MCF 10A (cell line): ENCODE measurements around the gene TCP1. TPM values are rescaled to one million over a fixed set of nuclear protein-coding genes. Genes with fewer than 3 reads are reported as not detected.
"Not testable (repeated sequence)": the region's sequence is repeated elsewhere in the genome, so short reads cannot be mapped to it uniquely, and the experiment has no call there.

Experiments
- BruUV-seq: library from RNA; stranded (reverse); fragments of 400-500 nt; replicated peaks from 2 replicates; lab custom pipeline; 2021; lab: Mats Ljungman, UMichigan
- CTCF ChIA-PET: fragments of 300-600 bp; sonication (Branson Sonifier 250); formaldehyde crosslinking; extraction: SDS; loops from one replicate; lab custom pipeline; 2021; ENCODE audit warnings: antibody characterized with exemption, inconsistent platforms; lab: Yijun Ruan, JAX
- POLR2A ChIA-PET: fragments of 300-600, 350-650 bp; sonication (Branson Sonifier 250); formaldehyde crosslinking; extraction: SDS; loops from one replicate; lab custom pipeline; 2020; ENCODE audit warnings: antibody characterized with exemption, inconsistent platforms; lab: Yijun Ruan, JAX
- DNase-seq: peaks from one replicate; pipeline ENCODE4 v3.0.0-alpha.2; 2018; ENCODE audit not compliant: unreplicated experiment
- H3K27ac Mint-ChIP-seq: one replicate; pipeline ENCODE4 v1.8.0; 2022; ENCODE audit warnings: mild to moderate bottlenecking, low read depth, mixed read lengths; ENCODE audit not compliant: unreplicated experiment
- H3K27me3 Mint-ChIP-seq: one replicate; pipeline ENCODE4 v1.8.0; 2022; ENCODE audit warnings: mixed read lengths; ENCODE audit not compliant: insufficient read depth, unreplicated experiment
- H3K36me3 Mint-ChIP-seq: one replicate; pipeline ENCODE4 v1.8.0; 2022; ENCODE audit warnings: mild to moderate bottlenecking, moderate library complexity, mixed read lengths; ENCODE audit not compliant: insufficient read depth, unreplicated experiment
- H3K4me1 Mint-ChIP-seq: one replicate; pipeline ENCODE4 v1.8.0; 2022; ENCODE audit warnings: mixed read lengths; ENCODE audit not compliant: insufficient read depth, unreplicated experiment
- H3K4me3 Mint-ChIP-seq: one replicate; pipeline ENCODE4 v1.8.0; 2022; ENCODE audit warnings: mild to moderate bottlenecking, moderate library complexity, mixed read lengths; ENCODE audit not compliant: unreplicated experiment
- H3K9me3 Mint-ChIP-seq: one replicate; pipeline ENCODE4 v1.8.0; 2022; ENCODE audit warnings: mixed read lengths; ENCODE audit not compliant: unreplicated experiment
- intact Hi-C: fragments of 100-400 bp; cut with micrococcal nuclease; formaldehyde crosslinking; loops from 2 replicates; pipeline ENCODE4 v1.14.1; 2022
- total RNA-seq: library from RNA; stranded (reverse); gene quantifications from 2 replicates; pipeline ENCODE4 v1.2.3, GENCODE V29; 2022
- TF ChIP-seq, protein P1 (sequence below): fragments of 200-600 bp; IDR thresholded peaks from one replicate; pipeline ENCODE4 v1.8.0; 2022; ENCODE audit warnings: antibody characterized with exemption, mild to moderate bottlenecking; ENCODE audit not compliant: unreplicated experiment

Gene TCP1
- total RNA-seq, 1 experiment from 2014 or later = 351 TPM

DNA sequence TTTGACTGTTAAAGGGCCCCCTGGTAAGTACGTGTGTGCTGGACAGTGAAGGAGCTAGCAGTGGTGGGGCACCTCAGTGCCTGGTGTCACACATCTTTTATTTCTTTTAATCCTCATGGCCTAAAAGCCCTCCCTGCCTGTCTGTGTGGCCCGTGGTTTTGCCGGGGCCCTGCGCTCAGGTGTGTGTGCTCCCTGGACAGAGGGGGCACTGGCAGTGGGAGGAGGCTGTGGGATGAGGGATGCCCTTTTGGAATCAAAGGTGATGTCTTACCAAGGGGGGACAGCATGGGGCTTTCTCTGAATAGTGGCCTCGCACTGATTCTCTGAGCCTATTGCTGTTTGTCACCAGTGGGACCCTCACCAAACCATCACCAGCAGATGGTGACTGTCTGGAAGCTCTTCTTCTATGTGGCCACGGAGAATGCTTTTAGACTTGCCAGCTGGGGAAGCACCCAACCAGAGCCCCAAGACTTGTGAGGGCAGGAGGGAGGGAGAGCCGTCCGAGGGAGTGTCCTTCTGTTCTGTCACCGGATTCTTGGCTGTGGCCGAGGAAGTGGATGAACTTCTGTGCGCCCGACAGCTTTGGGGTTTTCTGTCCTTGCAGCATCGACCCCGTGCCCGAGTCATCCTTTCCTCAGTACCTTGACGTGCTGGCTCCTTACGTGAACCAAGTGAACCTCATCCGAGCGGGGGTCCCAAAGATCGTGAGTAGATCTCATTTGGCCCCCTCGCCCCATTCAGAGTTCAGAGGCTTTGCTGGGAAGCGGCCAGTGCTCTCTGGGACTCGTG is 28.7 kb upstream of the TCP1 start:
- Mint-ChIP-seq H3K4me3 (no peak overlapping the region), H3K36me3 (no peaks in the 10 kb centered on the region), H3K27me3 (peaks cover 20% of the 10 kb centered on the region), H3K9me3 (no peaks in the 10 kb centered on the region), H3K27ac (no peak overlapping the region), H3K4me1 (no peaks in the 10 kb centered on the region)
- CTCF ChIA-PET = interaction anchor here (0.5 kb wide), 1 partner anchor 702 kb away, joined by 4 read pairs; no protein-coding TSS in a partner anchor
- no peak for DNase-seq
- intact Hi-C loops = no loop called here
- TF ChIP-seq, protein P1, sequence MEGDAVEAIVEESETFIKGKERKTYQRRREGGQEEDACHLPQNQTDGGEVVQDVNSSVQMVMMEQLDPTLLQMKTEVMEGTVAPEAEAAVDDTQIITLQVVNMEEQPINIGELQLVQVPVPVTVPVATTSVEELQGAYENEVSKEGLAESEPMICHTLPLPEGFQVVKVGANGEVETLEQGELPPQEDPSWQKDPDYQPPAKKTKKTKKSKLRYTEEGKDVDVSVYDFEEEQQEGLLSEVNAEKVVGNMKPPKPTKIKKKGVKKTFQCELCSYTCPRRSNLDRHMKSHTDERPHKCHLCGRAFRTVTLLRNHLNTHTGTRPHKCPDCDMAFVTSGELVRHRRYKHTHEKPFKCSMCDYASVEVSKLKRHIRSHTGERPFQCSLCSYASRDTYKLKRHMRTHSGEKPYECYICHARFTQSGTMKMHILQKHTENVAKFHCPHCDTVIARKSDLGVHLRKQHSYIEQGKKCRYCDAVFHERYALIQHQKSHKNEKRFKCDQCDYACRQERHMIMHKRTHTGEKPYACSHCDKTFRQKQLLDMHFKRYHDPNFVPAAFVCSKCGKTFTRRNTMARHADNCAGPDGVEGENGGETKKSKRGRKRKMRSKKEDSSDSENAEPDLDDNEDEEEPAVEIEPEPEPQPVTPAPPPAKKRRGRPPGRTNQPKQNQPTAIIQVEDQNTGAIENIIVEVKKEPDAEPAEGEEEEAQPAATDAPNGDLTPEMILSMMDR = no peak
- BruUV-seq = no TSS peak
- POLR2A ChIA-PET = interaction anchor here (0.6 kb wide), 1 partner anchor 27 kb away, joined by 3 read pairs; no protein-coding TSS in a partner anchor

DNA sequence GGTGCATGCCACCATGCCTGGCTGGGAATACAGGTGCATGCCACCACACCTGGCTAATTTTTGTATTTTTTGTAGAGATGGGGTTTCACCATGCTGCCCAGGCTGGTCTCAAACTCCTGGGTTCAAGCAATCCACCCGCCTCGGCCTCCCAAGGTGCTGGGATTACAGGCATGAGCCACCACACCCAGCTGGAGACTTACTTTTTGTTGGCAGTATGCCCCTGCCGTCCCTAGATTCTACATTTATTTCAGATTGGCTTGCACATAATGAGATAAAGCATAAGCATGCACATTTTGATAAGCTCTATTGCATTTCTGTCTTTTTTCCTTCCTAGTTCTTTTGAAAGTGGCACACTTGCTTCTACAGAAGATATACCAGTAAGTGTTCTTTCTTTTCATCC is 27.4 kb upstream of the TCP1 start:
- not testable (repeated sequence) for H3K4me3 Mint-ChIP-seq, BruUV-seq

DNA sequence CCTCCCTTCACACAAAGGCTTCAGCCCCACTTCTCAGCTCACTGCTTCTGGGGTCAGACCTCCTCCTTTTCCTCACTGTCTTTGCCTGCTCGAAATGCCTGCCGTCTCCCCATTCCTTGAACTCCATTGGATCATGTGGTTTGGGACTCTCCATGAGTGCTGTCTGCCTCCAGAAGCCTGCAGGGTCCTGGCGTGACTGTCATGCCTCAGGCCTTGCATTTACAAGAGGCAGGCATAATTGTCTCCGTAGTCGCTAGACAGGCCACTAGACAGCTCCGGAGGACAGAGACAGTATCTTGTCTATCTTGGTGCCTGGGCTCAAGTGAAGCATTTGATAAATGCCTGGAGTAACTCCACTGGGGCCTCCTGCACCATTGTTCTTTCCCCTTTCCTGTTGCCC is 26.0 kb upstream of the TCP1 start:
- TF ChIP-seq, protein P1 = no peak
- Mint-ChIP-seq H3K4me3 (no peak overlapping the region), H3K4me1 (no peaks in the 10 kb centered on the region), H3K27ac (no peak overlapping the region), H3K9me3 (no peaks in the 10 kb centered on the region), H3K36me3 (no peaks in the 10 kb centered on the region), H3K27me3 (peaks cover 20% of the 10 kb centered on the region)
- CTCF ChIA-PET = no interaction called here
- no TSS peak for BruUV-seq
- intact Hi-C loops = no loop called here
- no peak for DNase-seq
- POLR2A ChIA-PET = interaction anchor here (1.0 kb wide), 1 partner anchor 37 kb away, joined by 3 read pairs; no protein-coding TSS in a partner anchor

More for the DNA sequence above, 27.4 kb upstream of the TCP1 start:
- H3K4me1 Mint-ChIP-seq, POLR2A ChIA-PET, intact Hi-C loops, H3K36me3 Mint-ChIP-seq, H3K9me3 Mint-ChIP-seq, DNase-seq, H3K27ac Mint-ChIP-seq: not testable (repeated sequence)
- H3K27me3 Mint-ChIP-seq = peaks cover 20% of the 10 kb centered on the region
- CTCF ChIA-PET = interaction anchor here (0.5 to 0.6 kb wide), 2 partner anchors 11 to 115 kb away, joined by 3 read pairs; no protein-coding TSS in a partner anchor

DNA sequence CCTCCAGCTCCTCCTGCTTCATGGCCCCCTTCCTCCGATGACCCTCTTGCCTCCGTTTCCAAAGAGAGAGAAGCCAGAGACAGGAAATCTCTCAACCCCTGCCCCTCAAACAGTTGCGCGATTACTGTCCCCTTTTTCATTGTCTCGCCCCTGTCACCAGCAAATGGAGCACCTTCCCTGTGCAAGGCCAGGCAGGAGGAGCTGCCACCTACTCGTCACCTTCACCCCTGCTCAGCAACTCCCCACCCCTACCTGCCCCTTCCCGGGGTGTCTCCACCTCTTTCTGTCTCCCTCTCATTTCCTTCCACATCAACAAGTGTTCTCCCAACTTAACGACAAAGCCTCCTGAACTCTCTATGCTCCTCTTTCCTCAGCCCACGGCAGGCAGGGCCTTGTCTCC is 24.4 kb upstream of the TCP1 start:
- Mint-ChIP-seq H3K36me3 (no peaks in the 10 kb centered on the region), H3K27ac (no peak overlapping the region), H3K4me1 (no peaks in the 10 kb centered on the region), H3K9me3 (no peaks in the 10 kb centered on the region), H3K4me3 (no peak overlapping the region), H3K27me3 (peaks cover 4% of the 10 kb centered on the region)
- CTCF ChIA-PET = no interaction called here
- no TSS peak for BruUV-seq
- POLR2A ChIA-PET = no interaction called here
- TF ChIP-seq, protein P1 = no peak
- intact Hi-C loops = no loop called here
- DNase-seq = no peak
